Stimulated activated effector memory CD8-positive, alpha-beta T cell treated with anti-CD3 and anti-CD28 coated beads, Interleukin-12 subunit alpha, Interleukin-12 subunit beta, amount 100 ng/mL, for 72 hours (primary cell): ENCODE data around the gene DOK3.

Experiments
- ATAC-seq: fragments of 150-1000 bp; cut with Tn5 transposase; 2 replicates; pipeline ENCODE4 v1.10.0; 2021
- DNase-seq, 2 donors: peaks; one replicate each; pipeline ENCODE4 v3.0.0; 2021 to 2022; ENCODE audit warnings: low spot score in 2 of 2
- H3K27ac Mint-ChIP-seq: one replicate; pipeline ENCODE4 v1.8.0; 2022; ENCODE audit warnings: mild to moderate bottlenecking, mixed read lengths
- H3K36me3 Mint-ChIP-seq: one replicate; pipeline ENCODE4 v1.8.0; 2022; ENCODE audit warnings: mild to moderate bottlenecking, mixed read lengths
- H3K4me1 Mint-ChIP-seq: one replicate; pipeline ENCODE4 v1.8.0; 2022; ENCODE audit warnings: mixed read lengths
- H3K4me3 Mint-ChIP-seq: one replicate; pipeline ENCODE4 v1.8.0; 2022; ENCODE audit warnings: mild to moderate bottlenecking, mixed read lengths
- H3K9me3 Mint-ChIP-seq: one replicate; pipeline ENCODE4 v1.8.0; 2022; ENCODE audit warnings: mixed read lengths

DOK3 gene

GRCh38 chr5:177498013-177498787, 11.4 kb downstream of the DOK3 start:
- H3K4me1 Mint-ChIP-seq: peaks cover 43% of the 10 kb centered on the region
- H3K36me3 Mint-ChIP-seq: peaks cover 9% of the 10 kb centered on the region
- DNase-seq: no peak
- H3K27ac Mint-ChIP-seq: peak overlapping the region; percentile 79
- H3K4me3 Mint-ChIP-seq: peak overlapping the region; percentile 78
- ATAC-seq: peak; percentile 16
- H3K9me3 Mint-ChIP-seq: no peaks in the 10 kb centered on the region

- Mint-ChIP-seq H3K4me1 (peaks cover 50% of the 10 kb centered on the region), H3K9me3 (no peaks in the 10 kb centered on the region), H3K4me3 (peak within 1 kb of the TSS; percentile 78), H3K27ac (peak within 1 kb of the TSS; percentile 79), H3K36me3 (peaks cover 16% of the 10 kb centered on the region)
- peak; percentile 85 for ATAC-seq
- peak; percentile 96 to 97 for DNase-seq
Observed at GRCh38 chr5:177497292-177498012, 12.2 kb downstream of the DOK3 start, which contains the start of gene PDLIM7. Gene PDLIM7, minus strand, starts transcription at chr5:177497604. Its CDS starts 1,092 bp downstream, at chr5:177496512.

GRCh38 chr5:177496727-177497291, 12.8 kb downstream of the DOK3 start:
- peak overlapping the region; percentile 78 for H3K4me3 Mint-ChIP-seq
- peaks cover 18% of the 10 kb centered on the region for H3K36me3 Mint-ChIP-seq
- H3K27ac Mint-ChIP-seq: peak overlapping the region; percentile 54
- H3K9me3 Mint-ChIP-seq: no peaks in the 10 kb centered on the region
- DNase-seq (no peak), ATAC-seq (peak; percentile 4)
- peaks cover 50% of the 10 kb centered on the region for H3K4me1 Mint-ChIP-seq

GRCh38 chr5:177496070-177496726, 13.4 kb downstream of the DOK3 start:
- Mint-ChIP-seq H3K9me3 (no peaks in the 10 kb centered on the region), H3K36me3 (peaks cover 22% of the 10 kb centered on the region), H3K27ac (peak overlapping the region; percentile 54), H3K4me3 (peak overlapping the region; percentile 78), H3K4me1 (peaks cover 50% of the 10 kb centered on the region)
- DNase-seq (peak in 1 of 2 donors; percentile 63), ATAC-seq (no peak)

GRCh38 chr5:177495243-177496060, 14.2 kb downstream of the DOK3 start:
- peak overlapping the region; percentile 78 for H3K4me3 Mint-ChIP-seq
- no peak overlapping the region for H3K27ac Mint-ChIP-seq
- peaks cover 29% of the 10 kb centered on the region for H3K36me3 Mint-ChIP-seq
- DNase-seq: no peak
- ATAC-seq: no peak
- H3K4me1 Mint-ChIP-seq: peaks cover 52% of the 10 kb centered on the region
- no peaks in the 10 kb centered on the region for H3K9me3 Mint-ChIP-seq

GRCh38 chr5:177494346-177495195, 15.1 kb downstream of the DOK3 start:
- ATAC-seq (peak; percentile 59), DNase-seq (no peak)
- peak overlapping the region; percentile 78 for H3K4me3 Mint-ChIP-seq
- peaks cover 36% of the 10 kb centered on the region for H3K36me3 Mint-ChIP-seq
- peaks cover 59% of the 10 kb centered on the region for H3K4me1 Mint-ChIP-seq
- H3K9me3 Mint-ChIP-seq: no peaks in the 10 kb centered on the region
- peak overlapping the region; percentile 69 for H3K27ac Mint-ChIP-seq

GRCh38 chr5:177493795-177494345, 15.8 kb downstream of the DOK3 start:
- Mint-ChIP-seq H3K9me3 (no peaks in the 10 kb centered on the region), H3K4me1 (peaks cover 57% of the 10 kb centered on the region), H3K27ac (peak overlapping the region; percentile 69), H3K4me3 (peak overlapping the region; percentile 78), H3K36me3 (peaks cover 39% of the 10 kb centered on the region)
- DNase-seq (no peak), ATAC-seq (no peak)

GRCh38 chr5:177492841-177493240, 16.8 kb downstream of the DOK3 start:
- Mint-ChIP-seq H3K4me3 (no peak overlapping the region), H3K36me3 (peaks cover 40% of the 10 kb centered on the region), H3K4me1 (peaks cover 47% of the 10 kb centered on the region), H3K9me3 (no peaks in the 10 kb centered on the region), H3K27ac (peak overlapping the region; percentile 54)
- ATAC-seq (no peak), DNase-seq (no peak)

- Mint-ChIP-seq H3K4me1 (peaks cover 44% of the 10 kb centered on the region), H3K27ac (peak overlapping the region; percentile 54), H3K9me3 (no peaks in the 10 kb centered on the region), H3K36me3 (peaks cover 46% of the 10 kb centered on the region), H3K4me3 (no peak overlapping the region)
- no peak for ATAC-seq
- no peak for DNase-seq
Observed at GRCh38 chr5:177491983-177492746, 17.5 kb downstream of the DOK3 start.

GRCh38 chr5:177491429-177491945, 18.1 kb downstream of the DOK3 start:
- peak overlapping the region; percentile 67 for H3K27ac Mint-ChIP-seq
- ATAC-seq (peak; percentile 29), DNase-seq (no peak)
- H3K4me1 Mint-ChIP-seq: peaks cover 43% of the 10 kb centered on the region
- H3K4me3 Mint-ChIP-seq: no peak overlapping the region
- H3K9me3 Mint-ChIP-seq: no peaks in the 10 kb centered on the region
- H3K36me3 Mint-ChIP-seq: peaks cover 53% of the 10 kb centered on the region

GRCh38 chr5:177490992-177491391, 18.6 kb downstream of the DOK3 start:
- no peaks in the 10 kb centered on the region for H3K9me3 Mint-ChIP-seq
- H3K27ac Mint-ChIP-seq: peak overlapping the region; percentile 67
- DNase-seq: no peak
- peaks cover 38% of the 10 kb centered on the region for H3K4me1 Mint-ChIP-seq
- peaks cover 58% of the 10 kb centered on the region for H3K36me3 Mint-ChIP-seq
- H3K4me3 Mint-ChIP-seq: no peak overlapping the region
- ATAC-seq: no peak

GRCh38 chr5:177490311-177490991, 19.2 kb downstream of the DOK3 start:
- Mint-ChIP-seq H3K36me3 (peaks cover 61% of the 10 kb centered on the region), H3K9me3 (no peaks in the 10 kb centered on the region), H3K27ac (peak overlapping the region; percentile 67), H3K4me1 (peaks cover 35% of the 10 kb centered on the region), H3K4me3 (no peak overlapping the region)
- no peak for ATAC-seq
- no peak for DNase-seq
